Lower leg skin (tissue), 3 donors: Measurements from ENCODE around the gene OSCP1.

Experiments
- POLR2A ChIP-seq, 2 donors: fragments of 450-650 bp; IDR thresholded peaks; one replicate each; pipeline ENCODE4 v1.6.1; 2016 to 2017; ENCODE audit warnings: antibody characterized with exemption in 2 of 2, mild to moderate bottlenecking in 1 of 2, moderate library complexity in 1 of 2
- TF ChIP-seq, protein P1 (sequence below), 3 donors: fragments of 450-650 bp; IDR thresholded peaks; one replicate each; pipeline ENCODE4 v1.5.1; 2016; ENCODE audit warnings: antibody characterized with exemption in 3 of 3, mild to moderate bottlenecking in 3 of 3, moderate library complexity in 2 of 3

DNA sequence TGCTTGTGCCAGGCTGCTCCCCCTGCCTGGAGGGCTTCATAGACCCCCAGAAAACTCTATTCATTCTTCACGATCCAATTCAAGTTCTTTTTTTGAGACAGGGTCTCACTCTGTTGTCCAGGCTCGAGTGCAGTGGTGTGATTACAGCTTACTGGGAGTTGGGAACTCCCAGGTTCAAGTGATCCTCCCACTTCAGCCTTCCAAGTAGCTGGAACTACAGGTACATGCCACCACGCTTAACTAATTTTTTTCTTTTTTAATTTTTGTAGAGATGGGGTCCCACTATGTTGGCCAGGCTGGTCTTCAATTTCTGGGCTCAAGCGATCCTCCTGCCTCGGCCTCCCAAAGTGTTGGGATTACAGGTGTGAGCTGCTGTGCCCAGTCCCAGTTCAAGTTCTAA, 68.8 kb downstream of the OSCP1 start:
- TF ChIP-seq POLR2A (IDR thresholded peaks at IDR 0.05), result no peak
- TF ChIP-seq, protein P1, sequence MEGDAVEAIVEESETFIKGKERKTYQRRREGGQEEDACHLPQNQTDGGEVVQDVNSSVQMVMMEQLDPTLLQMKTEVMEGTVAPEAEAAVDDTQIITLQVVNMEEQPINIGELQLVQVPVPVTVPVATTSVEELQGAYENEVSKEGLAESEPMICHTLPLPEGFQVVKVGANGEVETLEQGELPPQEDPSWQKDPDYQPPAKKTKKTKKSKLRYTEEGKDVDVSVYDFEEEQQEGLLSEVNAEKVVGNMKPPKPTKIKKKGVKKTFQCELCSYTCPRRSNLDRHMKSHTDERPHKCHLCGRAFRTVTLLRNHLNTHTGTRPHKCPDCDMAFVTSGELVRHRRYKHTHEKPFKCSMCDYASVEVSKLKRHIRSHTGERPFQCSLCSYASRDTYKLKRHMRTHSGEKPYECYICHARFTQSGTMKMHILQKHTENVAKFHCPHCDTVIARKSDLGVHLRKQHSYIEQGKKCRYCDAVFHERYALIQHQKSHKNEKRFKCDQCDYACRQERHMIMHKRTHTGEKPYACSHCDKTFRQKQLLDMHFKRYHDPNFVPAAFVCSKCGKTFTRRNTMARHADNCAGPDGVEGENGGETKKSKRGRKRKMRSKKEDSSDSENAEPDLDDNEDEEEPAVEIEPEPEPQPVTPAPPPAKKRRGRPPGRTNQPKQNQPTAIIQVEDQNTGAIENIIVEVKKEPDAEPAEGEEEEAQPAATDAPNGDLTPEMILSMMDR (IDR thresholded peaks at IDR 0.05), result no peak
